ENCODE results near the gene LCMT1. TPM values are rescaled to one million over a fixed set of nuclear protein-coding genes. Genes with fewer than 3 reads are reported as not detected.
A peak's percentile ranks its signal among the peaks of the same experiment; 100 is the strongest.

LCMT1 gene
- total and polyA plus RNA-seq, 9 of the 15 experiments (the other 6 are each of a cell fraction or from before 2014, with no cell fraction given) = 20.0 to 42.8 (median 32.3) TPM

GRCh38 chr16:25219070-25219737, 107.7 kb downstream of the LCMT1 start:
- H3K36me3 ChIP-seq (ENCODE audit: control insufficient read depth, insufficient read depth, low read length) = no peaks in the 10 kb centered on the region
- peak; percentile 74 for TF ChIP-seq ZFP36 (IDR thresholded peaks at IDR 0.05; ENCODE audit: low read depth, low read length, partially characterized antibody)
- peak; percentile 91 for TF ChIP-seq RBM25 (IDR thresholded peaks at IDR 0.05; ENCODE audit: low read depth, low read length, severe bottlenecking)
- no peak for TF ChIP-seq ZNF280A (IDR thresholded peaks at IDR 0.05; ENCODE audit: low read depth, partially characterized antibody)
- TF ChIP-seq KDM1A (IDR thresholded peaks at IDR 0.05) = peak in 1 of 2 experiments; percentile 36; a peak in 1 of 4 replicates
- H3K79me2 ChIP-seq (ENCODE audit: control insufficient read depth, insufficient read depth, low read length) = no peaks in the 10 kb centered on the region
- ChIA-PET CTCF (ENCODE audit: low intra/inter-chr PET ratio) (no interaction called here), POLR2A (interaction anchor here (1.1 to 1.2 kb wide), 2 partner anchors 37 to 108 kb away, joined by 3 to 5 read pairs; partner anchors contain the start of gene LCMT1)
- H3K4me3 ChIP-seq = no peak overlapping the region
- H3K9ac ChIP-seq (ENCODE audit: insufficient read depth in 1 of 2, low read depth in 2 of 2, low read length in 2 of 2) = no peak overlapping the region
- H3K9me1 ChIP-seq (ENCODE audit: control insufficient read depth, insufficient read depth, low read length) = peaks cover 2% of the 10 kb centered on the region
- no peaks in the 10 kb centered on the region for H3K9me3 ChIP-seq (replicated peaks; ENCODE audit: control insufficient read depth, insufficient read depth, low read depth, low read length)
- no peak overlapping the region for H2AFZ ChIP-seq (ENCODE audit: low read depth, low read length)
- no peak for ATAC-seq
- H3K4me2 ChIP-seq (ENCODE audit: insufficient read depth, low read length) = no peak overlapping the region
- no peak overlapping the region for H3K27ac ChIP-seq (ENCODE audit: extremely low read depth, low read depth, low read length)
- no TSS peak for BruUV-seq (replicated peaks)
- WGBS (ENCODE audit: insufficient coverage, low coverage, missing lambda C conversion rate) = 47% methylated on average over 3 of the region's 3 CpGs
- DNase-seq (ENCODE audit: extremely low read depth in 1 of 4, low spot score in 3 of 4) = no peak
- H3K4me1 ChIP-seq (replicated peaks in 1 of 2; ENCODE audit: control insufficient read depth in 2 of 2, insufficient read depth in 2 of 2, low read length in 2 of 2) = peaks cover 10 to 12% of the 10 kb centered on the region in 2 experiments; a peak in 4 of 5 replicates
- H3K27me3 ChIP-seq (ENCODE audit: control insufficient read depth in 2 of 2, insufficient read depth in 2 of 2, low read length in 2 of 2) = peaks cover 0 to 11% of the 10 kb centered on the region in 2 experiments; a peak in 2 of 5 replicates
- intact Hi-C loops (cut with micrococcal nuclease) = no loop called here
- in situ Hi-C loops (cut with MboI) = no loop called here
- peaks cover 14% of the 10 kb centered on the region; the same call in 1 of the 2 replicates for H4K20me1 ChIP-seq (replicated peaks; ENCODE audit: control insufficient read depth, insufficient read depth, low read length)
- no peak for FAIRE-seq

Measured in K562 (cell line).